Renal cortex interstitium (tissue), 11 donors: ENCODE measurements around the gene ERAS. TPM values are rescaled to one million over a fixed set of nuclear protein-coding genes. Genes with fewer than 3 reads are reported as not detected.
"Not testable (repeated sequence)": the region's sequence is repeated elsewhere in the genome, so short reads cannot be mapped to it uniquely, and the experiment has no call there.

Experiments used
- DNase-seq, 11 donors: peaks; one replicate each; pipeline ENCODE4 v3.0.0-alpha.2; 2013; ENCODE audit warnings: low read depth in 9 of 11, low spot score in 4 of 11; ENCODE audit errors: extremely low read depth in 1 of 11
- polyA plus RNA-seq, 3 donors: library from polyadenylated mRNA; unstranded; fragments of 120-200 nt; gene quantifications; one replicate each; pipeline ENCODE4 v1.2.1, GENCODE V29; 2013; ENCODE audit not compliant: insufficient read length in 3 of 3

ERAS gene
- polyA plus RNA-seq, 3 donors = 0.16 to 0.18 (median 0.16) TPM

GRCh38 chrX:48793935-48794334 is 32.4 kb upstream of the ERAS start:
- no peak for DNase-seq

GRCh38 chrX:48794340-48794910 is 31.9 kb upstream of the ERAS start:
- no peak for DNase-seq

- DNase-seq = no peak
Observed at GRCh38 chrX:48794911-48795515, 31.3 kb upstream of the ERAS start.

- no peak for DNase-seq
Observed at GRCh38 chrX:48798318-48798717, 28.0 kb upstream of the ERAS start.

- no peak for DNase-seq
Observed at GRCh38 chrX:48800574-48801279, 25.6 kb upstream of the ERAS start.

GRCh38 chrX:48801280-48802088 is 24.8 kb upstream of the ERAS start, which contains the start of gene HDAC6:
Gene HDAC6 (plus strand): TSS chrX:48802067. CDS start chrX:48802693, 626 bp downstream.
- peak; percentile 86 to 97 (median 94) for DNase-seq

- DNase-seq = peak; percentile 46 to 75 (median 61)
Observed at GRCh38 chrX:48802089-48802904, 24.0 kb upstream of the ERAS start.

- DNase-seq = no peak
Observed at GRCh38 chrX:48802905-48803200, 23.5 kb upstream of the ERAS start.

- no peak for DNase-seq
Observed at GRCh38 chrX:48806081-48806480, 20.2 kb upstream of the ERAS start.

- DNase-seq = no peak
Observed at GRCh38 chrX:48813644-48814043, 12.7 kb upstream of the ERAS start.

- DNase-seq = no peak
Observed at GRCh38 chrX:48814722-48815121, 11.6 kb upstream of the ERAS start.

- DNase-seq = no peak
Observed at GRCh38 chrX:48815266-48815665, 11.0 kb upstream of the ERAS start.

GRCh38 chrX:48816014-48816810 is 10.1 kb upstream of the ERAS start:
- no peak for DNase-seq

- no peak for DNase-seq
Observed at GRCh38 chrX:48818098-48818497, 8.2 kb upstream of the ERAS start.

- DNase-seq = no peak
Observed at GRCh38 chrX:48818866-48819265, 7.4 kb upstream of the ERAS start.

- DNase-seq = not testable (repeated sequence)
Observed at GRCh38 chrX:48819394-48819793, 6.9 kb upstream of the ERAS start.

GRCh38 chrX:48823053-48823452 is 3.3 kb upstream of the ERAS start:
- no peak for DNase-seq

GRCh38 chrX:48824066-48824465 is 2.2 kb upstream of the ERAS start:
- no peak for DNase-seq
